ENCODE data around the gene UNC5B.

GRCh38 chr10:71206911-71207310 lies 5.5 kb upstream of the UNC5B start:
- TF ChIP-seq POLR2AphosphoS5 (IDR thresholded peaks at IDR 0.05; ENCODE audit: low read depth, low read length) = no peak
- TF ChIP-seq POLR2A (IDR thresholded peaks at IDR 0.05; ENCODE audit: low read depth, low read length) = no peak
- TF ChIP-seq TAF1 (IDR thresholded peaks at IDR 0.05; ENCODE audit: borderline replicate concordance, low read depth, low read length) = no peak
